GM19467 (cell line): Measurements from ENCODE around the gene FAM78B.
A peak's percentile ranks its signal among the peaks of the same experiment; 100 is the strongest.

Experiments used
- ATAC-seq: cut with Tn5 transposase; IDR thresholded peaks from one replicate; pipeline ENCODE4 v1.9.1; 2021; ENCODE audit warnings: mild to moderate bottlenecking, moderate library complexity; ENCODE audit not compliant: unreplicated experiment

Gene FAM78B

GRCh38 chr1:166121010-166121409, 45.8 kb downstream of the FAM78B start:
- no peak for ATAC-seq

- ATAC-seq: no peak
Measured at GRCh38 chr1:166120281-166120680, 46.5 kb downstream of the FAM78B start.

- no peak for ATAC-seq
Measured at GRCh38 chr1:166119471-166119965, 47.3 kb downstream of the FAM78B start.

GRCh38 chr1:166117776-166118175, 49.0 kb downstream of the FAM78B start:
- no peak for ATAC-seq

GRCh38 chr1:166116026-166116425, 50.8 kb downstream of the FAM78B start:
- no peak for ATAC-seq

- ATAC-seq: no peak
Measured at GRCh38 chr1:166114419-166114818, 52.4 kb downstream of the FAM78B start.

- no peak for ATAC-seq
Measured at GRCh38 chr1:166113630-166114029, 53.2 kb downstream of the FAM78B start.

- no peak for ATAC-seq
Measured at GRCh38 chr1:166113031-166113430, 53.8 kb downstream of the FAM78B start.

GRCh38 chr1:166112425-166112824, 54.4 kb downstream of the FAM78B start:
- ATAC-seq: no peak

GRCh38 chr1:166111430-166111829, 55.4 kb downstream of the FAM78B start:
- ATAC-seq: no peak

GRCh38 chr1:166090244-166090643, 76.6 kb downstream of the FAM78B start:
- ATAC-seq: no peak

GRCh38 chr1:166089804-166090203, 77.0 kb downstream of the FAM78B start:
- ATAC-seq: peak; percentile 73

GRCh38 chr1:166088572-166088955, 78.2 kb downstream of the FAM78B start:
- ATAC-seq: no peak

GRCh38 chr1:166087734-166088571, 78.8 kb downstream of the FAM78B start:
- no peak for ATAC-seq

- ATAC-seq: no peak
Measured at GRCh38 chr1:166086113-166086883, 80.5 kb downstream of the FAM78B start.

- no peak for ATAC-seq
Measured at GRCh38 chr1:166084613-166085012, 82.2 kb downstream of the FAM78B start.

- no peak for ATAC-seq
Measured at GRCh38 chr1:166083887-166084286, 82.9 kb downstream of the FAM78B start.

- no peak for ATAC-seq
Measured at GRCh38 chr1:166082601-166083000, 84.2 kb downstream of the FAM78B start.

GRCh38 chr1:166080967-166081870, 85.6 kb downstream of the FAM78B start:
- no peak for ATAC-seq

GRCh38 chr1:166080277-166080966, 86.4 kb downstream of the FAM78B start:
- ATAC-seq: no peak
